Neural cell (in vitro differentiated cells): ENCODE results near the gene KRT32.

Experiments
- EZH2 ChIP-seq: fragments of 200-600, 300-800 bp; shearing (Covaris generic), sonication (generic); IDR thresholded peaks from 2 replicates; pipeline ENCODE4 v1.6.1; 2014; ENCODE audit warnings: antibody characterized with exemption, low read length, borderline replicate concordance, mild to moderate bottlenecking; ENCODE audit not compliant: insufficient read depth, poor library complexity, severe bottlenecking
- POLR2AphosphoS5 ChIP-seq: IDR thresholded peaks from 2 replicates; pipeline ENCODE4 v1.6.1; 2012
- SMC3 ChIP-seq: fragments of 450-650 bp; conservative IDR thresholded peaks from 2 replicates; pipeline ENCODE4 v1.6.1; 2014; ENCODE audit warnings: antibody characterized with exemption, mild to moderate bottlenecking, moderate library complexity; ENCODE audit not compliant: poor library complexity
- TAF1 ChIP-seq: IDR thresholded peaks from 2 replicates; pipeline ENCODE4 v1.6.1; 2012; ENCODE audit warnings: low read depth
- TF ChIP-seq, protein P1 (sequence below): fragments of 450-650 bp; IDR thresholded peaks from 2 replicates; pipeline ENCODE4 v1.5.1; 2014; ENCODE audit warnings: antibody characterized with exemption, mild to moderate bottlenecking, moderate library complexity; ENCODE audit not compliant: poor library complexity, severe bottlenecking

DNA sequence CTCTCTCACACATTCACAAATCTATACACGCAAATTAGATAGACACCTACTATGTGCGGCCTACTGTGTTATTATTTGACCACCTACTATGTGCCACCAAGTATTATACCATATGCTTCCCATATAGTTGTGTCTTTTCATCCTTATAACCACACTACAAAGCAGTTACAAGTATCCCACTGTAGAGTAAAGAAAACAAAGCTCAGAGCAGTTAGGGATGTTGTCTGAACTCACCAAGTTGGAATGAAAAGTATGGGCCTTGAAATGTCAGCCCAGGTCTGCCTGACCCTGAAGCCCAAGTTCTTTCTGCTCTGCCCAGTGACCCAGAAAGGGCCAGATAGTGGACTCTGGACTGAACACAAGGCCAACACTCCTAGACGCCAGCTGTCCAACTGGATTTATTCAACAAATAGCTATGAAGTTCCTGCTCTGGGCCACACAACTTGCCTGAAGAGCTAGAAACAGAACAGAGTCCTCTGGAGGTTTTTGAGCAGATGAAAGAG is 51.3 kb downstream of the KRT32 start:
- TF ChIP-seq, protein P1, sequence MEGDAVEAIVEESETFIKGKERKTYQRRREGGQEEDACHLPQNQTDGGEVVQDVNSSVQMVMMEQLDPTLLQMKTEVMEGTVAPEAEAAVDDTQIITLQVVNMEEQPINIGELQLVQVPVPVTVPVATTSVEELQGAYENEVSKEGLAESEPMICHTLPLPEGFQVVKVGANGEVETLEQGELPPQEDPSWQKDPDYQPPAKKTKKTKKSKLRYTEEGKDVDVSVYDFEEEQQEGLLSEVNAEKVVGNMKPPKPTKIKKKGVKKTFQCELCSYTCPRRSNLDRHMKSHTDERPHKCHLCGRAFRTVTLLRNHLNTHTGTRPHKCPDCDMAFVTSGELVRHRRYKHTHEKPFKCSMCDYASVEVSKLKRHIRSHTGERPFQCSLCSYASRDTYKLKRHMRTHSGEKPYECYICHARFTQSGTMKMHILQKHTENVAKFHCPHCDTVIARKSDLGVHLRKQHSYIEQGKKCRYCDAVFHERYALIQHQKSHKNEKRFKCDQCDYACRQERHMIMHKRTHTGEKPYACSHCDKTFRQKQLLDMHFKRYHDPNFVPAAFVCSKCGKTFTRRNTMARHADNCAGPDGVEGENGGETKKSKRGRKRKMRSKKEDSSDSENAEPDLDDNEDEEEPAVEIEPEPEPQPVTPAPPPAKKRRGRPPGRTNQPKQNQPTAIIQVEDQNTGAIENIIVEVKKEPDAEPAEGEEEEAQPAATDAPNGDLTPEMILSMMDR = no peak
- TF ChIP-seq SMC3 = no peak
- no peak for TF ChIP-seq TAF1
- TF ChIP-seq POLR2AphosphoS5 = no peak
- TF ChIP-seq EZH2 = no peak
